Neural progenitor cell (in vitro differentiated cells): ENCODE measurements around the gene EHMT1.

ENCODE experiments used
- CTCF ChIP-seq: fragments of 200-600 bp; sonication (generic); IDR thresholded peaks from 2 replicates; pipeline ENCODE4 v1.5.1; 2017; ENCODE audit warnings: antibody characterized with exemption, mild to moderate bottlenecking
- EZH2 ChIP-seq: fragments of 200-600 bp; sonication (generic); IDR thresholded peaks from 2 replicates; pipeline ENCODE4 v1.6.1; 2017; ENCODE audit warnings: antibody characterized with exemption, mild to moderate bottlenecking, moderate library complexity

- TF ChIP-seq CTCF: no peak
- TF ChIP-seq EZH2: no peak
Measured at GRCh38 chr9:137707361-137707760, 88.6 kb downstream of the EHMT1 start.
